T47D (cell line): ENCODE measurements around the gene ATG7.
"Not testable (repeated sequence)": the region's sequence is repeated elsewhere in the genome, so short reads cannot be mapped to it uniquely, and the experiment has no call there.

Experiments used
- DNase-seq, 2 experiments: peaks; one replicate each; pipeline versions ENCODE4 v3.0.0 to v3.0.0-alpha.2; 2011 to 2012; ENCODE audit warnings: low read depth in 1 of 2, low spot score in 1 of 2
- JUND ChIP-seq: IDR thresholded peaks from 2 replicates; pipeline ENCODE4 v1.6.1; 2012; ENCODE audit warnings: low read depth
- in situ Hi-C: cut with HindIII; loops from 2 replicates; pipeline ENCODE4 v1.10.0; 2016; ENCODE audit warnings: low sequenced_read_pairs, low pct_unique_long_range_greater_than_20kb

Gene ATG7

GRCh38 chr3:11513817-11514135 lies 241.6 kb downstream of the ATG7 start:
- in situ Hi-C loops: no loop called here
- TF ChIP-seq JUND: no peak
- no peak for DNase-seq

GRCh38 chr3:11514191-11514821 lies 242.1 kb downstream of the ATG7 start:
- in situ Hi-C loops: no loop called here
- no peak for DNase-seq
- TF ChIP-seq JUND: no peak

GRCh38 chr3:11517601-11518000 lies 245.4 kb downstream of the ATG7 start:
- no peak for DNase-seq
- TF ChIP-seq JUND: no peak
- in situ Hi-C loops: no loop called here

GRCh38 chr3:11521167-11521566 lies 249.0 kb downstream of the ATG7 start:
- no peak for TF ChIP-seq JUND
- DNase-seq: no peak
- in situ Hi-C loops: no loop called here

GRCh38 chr3:11522398-11522715 lies 250.2 kb downstream of the ATG7 start:
- no peak for TF ChIP-seq JUND
- in situ Hi-C loops: no loop called here
- DNase-seq: no peak

- no peak for TF ChIP-seq JUND
- in situ Hi-C loops: no loop called here
- no peak for DNase-seq
These were observed 250.9 kb downstream of the ATG7 start for GRCh38 chr3:11522953-11523571.

DNA sequence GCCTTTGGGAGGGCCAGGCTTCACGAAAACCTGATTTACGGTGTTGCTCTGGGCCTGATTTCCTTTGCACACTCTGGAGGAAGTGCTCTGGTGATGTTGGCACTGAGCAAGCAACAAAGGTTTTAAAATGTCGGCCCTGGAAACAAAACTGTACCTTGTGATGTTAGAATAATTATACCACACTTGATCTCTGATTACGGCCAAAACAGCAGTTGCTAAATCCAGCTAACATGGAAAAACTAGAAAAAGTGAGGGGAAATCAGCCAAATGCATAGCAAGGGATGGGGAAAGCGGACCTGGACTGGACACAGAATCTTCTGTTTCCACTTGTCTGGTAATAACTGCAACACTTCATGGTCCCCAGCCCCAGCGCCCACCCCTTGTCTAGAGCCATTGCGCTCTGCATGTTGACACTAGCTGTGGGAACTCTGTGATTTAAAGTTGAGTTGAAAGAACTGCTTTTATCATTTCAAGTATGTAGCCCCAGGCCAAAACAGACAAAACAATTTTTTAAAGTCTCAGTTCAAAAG lies 251.4 kb downstream of the ATG7 start:
- in situ Hi-C loops: no loop called here
- no peak for TF ChIP-seq JUND
- DNase-seq: no peak

- in situ Hi-C loops, DNase-seq: not testable (repeated sequence)
These were observed 253.9 kb downstream of the ATG7 start for GRCh38 chr3:11526121-11526520.

DNA sequence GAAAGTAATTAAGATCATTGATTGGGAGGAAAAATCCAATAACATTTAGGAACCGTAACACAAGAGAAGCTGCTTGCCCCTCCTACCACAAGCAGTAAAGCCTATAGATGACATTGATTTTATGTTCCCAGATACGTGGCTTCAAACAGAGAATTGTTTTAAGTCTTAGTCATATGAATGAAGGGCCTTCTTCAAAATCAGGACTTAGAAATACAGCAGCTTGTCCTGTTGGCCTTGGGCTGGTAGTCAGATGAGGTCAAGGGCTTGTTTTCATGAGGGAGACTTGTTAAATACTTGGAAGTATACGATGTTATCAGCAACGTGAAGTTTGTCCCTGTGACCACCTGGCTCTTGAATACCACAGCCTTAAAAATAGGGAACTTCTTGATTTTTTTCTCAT lies 257.1 kb downstream of the ATG7 start:
- no peak for DNase-seq
- TF ChIP-seq JUND: no peak
- in situ Hi-C loops: no loop called here

- in situ Hi-C loops: no loop called here
- TF ChIP-seq JUND: no peak
- no peak for DNase-seq
These were observed 258.0 kb downstream of the ATG7 start for GRCh38 chr3:11530153-11530721.

DNA sequence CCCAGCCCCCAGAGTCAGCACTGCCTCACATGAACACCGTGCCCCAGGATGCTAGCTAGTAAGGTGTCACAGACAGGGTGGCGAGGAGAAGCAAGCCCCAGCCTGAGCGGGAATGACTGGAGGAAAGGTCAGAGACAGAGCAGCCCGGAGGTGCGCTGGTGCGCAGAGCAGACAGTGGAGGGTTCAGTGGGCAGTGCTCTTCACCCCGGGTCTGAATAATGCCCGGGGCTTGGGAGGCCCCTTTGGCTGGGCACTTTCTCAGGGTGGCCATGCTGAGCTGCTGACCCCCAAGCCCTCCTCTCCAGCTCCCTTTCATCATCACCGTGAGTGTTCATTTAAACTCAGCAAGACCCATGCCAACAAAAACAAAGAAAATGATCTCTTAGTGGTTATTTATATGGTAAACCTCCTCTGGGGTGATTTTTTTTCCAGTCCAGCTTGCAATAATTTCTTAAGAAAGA lies 260.8 kb downstream of the ATG7 start:
- in situ Hi-C loops: no loop called here
- no peak for TF ChIP-seq JUND
- no peak for DNase-seq

DNA sequence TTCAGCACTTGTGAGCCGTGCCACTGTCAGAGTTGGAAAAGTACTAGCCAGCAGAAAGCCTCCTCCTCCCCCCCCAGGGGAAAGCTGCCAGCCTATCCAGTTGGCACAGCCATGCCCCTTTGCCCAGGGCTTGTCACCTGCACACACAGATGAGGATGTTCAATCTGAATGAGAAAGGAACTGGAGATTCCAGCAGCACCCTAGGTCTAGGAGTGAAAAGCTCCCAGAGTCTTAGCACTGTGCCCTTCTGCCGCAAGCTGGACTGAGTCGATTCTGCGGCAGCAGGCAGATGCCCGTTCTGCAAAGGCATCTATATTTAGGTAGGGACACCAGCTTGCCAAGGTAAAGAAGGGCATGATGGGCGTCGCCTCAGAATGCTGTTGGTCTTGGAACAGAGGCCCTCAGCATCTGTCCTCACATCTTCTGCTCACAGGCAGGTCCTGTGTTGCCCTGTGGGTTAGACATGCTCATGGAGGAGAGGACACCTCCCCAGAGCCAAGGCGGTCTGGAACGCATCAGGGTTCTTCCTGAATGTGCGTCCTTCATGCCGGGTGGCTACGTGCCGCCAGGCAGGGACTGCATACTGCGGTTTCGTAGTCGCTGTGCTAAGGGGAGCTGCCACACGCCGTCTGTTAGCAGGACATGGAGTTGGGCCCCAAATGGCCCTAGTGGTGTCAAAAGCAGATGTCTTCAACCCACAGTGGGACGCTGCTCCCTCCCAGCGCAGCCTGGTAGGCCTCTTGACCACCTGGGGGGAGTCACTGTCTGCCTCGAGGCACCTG lies 262.0 kb downstream of the ATG7 start:
- in situ Hi-C loops: no loop called here
- no peak for TF ChIP-seq JUND
- DNase-seq: peak in 1 of 2 experiments; percentile 61

- DNase-seq: no peak
- in situ Hi-C loops: no loop called here
- no peak for TF ChIP-seq JUND
These were observed 262.6 kb downstream of the ATG7 start for GRCh38 chr3:11534793-11535101.
